PC-9 (cell line): Measurements from ENCODE around the gene PGK1. TPM values are rescaled to one million over a fixed set of nuclear protein-coding genes. Genes with fewer than 3 reads are reported as not detected.

Source experiments
- BruUV-seq: library from RNA; stranded (reverse); fragments of 400-500 nt; replicated peaks from 2 replicates; lab custom pipeline; 2021; lab: Mats Ljungman, UMichigan
- CTCF ChIA-PET: fragments of 300-600 bp; sonication (Branson Sonifier 250); formaldehyde crosslinking; loops from one replicate; lab custom pipeline; 2022; ENCODE audit warnings: antibody characterized with exemption; lab: Charles Lee
- POLR2A ChIA-PET: fragments of 300-600 bp; sonication (Branson Sonifier 250); formaldehyde crosslinking; loops from one replicate; lab custom pipeline; 2022; ENCODE audit warnings: antibody characterized with exemption; ENCODE audit not compliant: unreplicated experiment; lab: Charles Lee
- DNase-seq, 2 experiments: peaks; one replicate each; pipeline versions ENCODE4 v3.0.0 to v3.0.0-alpha.2; 2015 to 2022; ENCODE audit warnings: mixed read lengths in 1 of 2
- H2AFZ ChIP-seq: fragments of 200-600 bp; sonication (generic); 2 replicates; pipeline ENCODE4 v1.8.1; 2017; ENCODE audit warnings: antibody characterized with exemption
- H3F3A ChIP-seq: fragments of 200-600 bp; sonication (generic); 2 replicates; pipeline ENCODE4 v1.8.1; 2017; ENCODE audit warnings: antibody characterized with exemption, mild to moderate bottlenecking, low read depth; ENCODE audit not compliant: insufficient read depth
- H3K27ac ChIP-seq: fragments of 200-600 bp; sonication (generic); 2 replicates; pipeline ENCODE4 v1.6.1; 2016; ENCODE audit warnings: mixed run types
- H3K27me3 ChIP-seq: fragments of 200-600 bp; sonication (generic); 2 replicates; pipeline ENCODE4 v1.6.1; 2016; ENCODE audit warnings: low read depth, mixed run types; ENCODE audit not compliant: insufficient read depth
- H3K36me3 ChIP-seq: fragments of 200-600 bp; sonication (generic); 2 replicates; pipeline ENCODE4 v1.6.1; 2016; ENCODE audit warnings: low read depth, mixed run types
- H3K4me1 ChIP-seq: fragments of 200-600 bp; sonication (generic); replicated peaks from 2 replicates; pipeline ENCODE4 v1.6.1; 2016; ENCODE audit warnings: mixed run types; ENCODE audit not compliant: insufficient read depth
- H3K4me2 ChIP-seq: fragments of 200-600 bp; sonication (generic); 2 replicates; pipeline ENCODE4 v1.6.1; 2017; ENCODE audit warnings: mixed run types
- H3K4me3 ChIP-seq: fragments of 200-600 bp; sonication (generic); 2 replicates; pipeline ENCODE4 v1.6.1; 2016; ENCODE audit warnings: mixed run types
- H3K79me2 ChIP-seq: fragments of 200-600 bp; sonication (generic); 2 replicates; pipeline ENCODE4 v1.6.1; 2017; ENCODE audit warnings: low read depth, mixed run types
- H3K9me2 ChIP-seq: fragments of 200-600 bp; sonication (generic); 2 replicates; pipeline ENCODE4 v1.8.1; 2017; ENCODE audit warnings: mild to moderate bottlenecking; ENCODE audit not compliant: insufficient read depth
- H3K9me3 ChIP-seq: fragments of 200-600 bp; sonication (generic); 2 replicates; pipeline ENCODE4 v1.8.1; 2016; ENCODE audit warnings: low read depth; ENCODE audit not compliant: insufficient read depth
- H4K20me1 ChIP-seq: fragments of 200-600 bp; sonication (generic); 2 replicates; pipeline ENCODE4 v1.8.1; 2017; ENCODE audit not compliant: insufficient read depth
- CTCF ChIP-seq: fragments of 200-600 bp; sonication (generic); conservative IDR thresholded peaks from 2 replicates; pipeline ENCODE4 v1.6.1; 2017; ENCODE audit warnings: mixed run types, antibody characterized with exemption, mild to moderate bottlenecking, moderate library complexity
- EZH2 ChIP-seq: fragments of 200-600 bp; sonication (generic); IDR thresholded peaks from 2 replicates; pipeline ENCODE4 v1.8.0; 2017; ENCODE audit warnings: antibody characterized with exemption, low read depth
- intact Hi-C: fragments of 100-400 bp; cut with micrococcal nuclease; formaldehyde crosslinking; loops from one replicate; pipeline ENCODE4 v1.10.0; 2022; ENCODE audit not compliant: unreplicated experiment
- total RNA-seq: library from RNA; stranded (reverse); gene quantifications from 2 replicates; pipeline ENCODE4 v1.2.3, GENCODE V29; 2021

PGK1 gene
- total RNA-seq, 1 experiment from 2014 or later = 409 TPM

GRCh38 chrX:78098108-78098507 lies 5.9 kb upstream of the PGK1 start:
- H3K4me2 ChIP-seq = no peak overlapping the region
- no peaks in the 10 kb centered on the region for H3K9me3 ChIP-seq
- no TSS peak for BruUV-seq
- no peaks in the 10 kb centered on the region for H3F3A ChIP-seq
- no peaks in the 10 kb centered on the region for H3K27me3 ChIP-seq
- H3K4me1 ChIP-seq = 0 out of 2 replicates have a peak, but pooled peaks cover 1% of the 10 kb centered on the region
- TF ChIP-seq CTCF (no peak), EZH2 (no peak)
- no peak overlapping the region for H2AFZ ChIP-seq
- H4K20me1 ChIP-seq = no peaks in the 10 kb centered on the region
- DNase-seq = no peak
- H3K27ac ChIP-seq = no peak overlapping the region
- H3K9me2 ChIP-seq = no peaks in the 10 kb centered on the region
- no peaks in the 10 kb centered on the region for H3K79me2 ChIP-seq
- CTCF ChIA-PET = no interaction called here
- no peak overlapping the region for H3K4me3 ChIP-seq
- POLR2A ChIA-PET = no interaction called here
- no peaks in the 10 kb centered on the region for H3K36me3 ChIP-seq
- intact Hi-C loops = no loop called here

GRCh38 chrX:78102091-78102490 lies 2.0 kb upstream of the PGK1 start:
- TF ChIP-seq EZH2 (no peak), CTCF (no peak)
- Histone ChIP-seq H3K79me2 (peaks cover 30% of the 10 kb centered on the region), H2AFZ (no peak overlapping the region), H3K4me1 (peaks cover 25% of the 10 kb centered on the region), H3K9me3 (no peaks in the 10 kb centered on the region), H3K27me3 (no peaks in the 10 kb centered on the region), H4K20me1 (peaks cover 21% of the 10 kb centered on the region), H3K27ac (no peak overlapping the region), H3K4me3 (no peak overlapping the region), H3K36me3 (peaks cover 16% of the 10 kb centered on the region; the same call in 1 of the 2 replicates), H3F3A (0 out of 2 replicates have a peak, but pooled peaks cover 3% of the 10 kb centered on the region), H3K4me2 (no peak overlapping the region), H3K9me2 (no peaks in the 10 kb centered on the region)
- DNase-seq = no peak
- POLR2A ChIA-PET = interaction anchor here (0.7 kb wide), 1 partner anchor 1323 kb away, joined by 10 read pairs; no protein-coding TSS in a partner anchor
- BruUV-seq = no TSS peak
- CTCF ChIA-PET = no interaction called here
- intact Hi-C loops = loop anchor here (5.0 kb wide), 2 partner anchors 80 to 190 kb away; partner anchors contain the start of gene ATP7A

GRCh38 chrX:78103001-78103622 lies 936 bp upstream of the PGK1 start:
- H3K9me2 ChIP-seq = no peaks in the 10 kb centered on the region
- CTCF ChIA-PET = no interaction called here
- H3K4me3 ChIP-seq = peak overlapping the region; percentile 75
- H2AFZ ChIP-seq = peak overlapping the region; percentile 94
- H3F3A ChIP-seq = 0 out of 2 replicates have a peak, but pooled peaks cover 3% of the 10 kb centered on the region
- BruUV-seq = TSS peak; percentile 83
- intact Hi-C loops = loop anchor here (5.0 kb wide), 2 partner anchors 81 to 191 kb away; partner anchors contain the start of gene ATP7A
- no peaks in the 10 kb centered on the region for H3K27me3 ChIP-seq
- POLR2A ChIA-PET = no interaction called here
- TF ChIP-seq CTCF = no peak
- TF ChIP-seq EZH2 = no peak
- H3K79me2 ChIP-seq = peaks cover 40% of the 10 kb centered on the region
- peaks cover 32% of the 10 kb centered on the region for H4K20me1 ChIP-seq
- peak overlapping the region; percentile 80 for H3K27ac ChIP-seq
- peaks cover 24% of the 10 kb centered on the region; the same call in 1 of the 2 replicates for H3K36me3 ChIP-seq
- peaks cover 35% of the 10 kb centered on the region for H3K4me1 ChIP-seq
- no peak for DNase-seq
- H3K9me3 ChIP-seq = no peaks in the 10 kb centered on the region
- H3K4me2 ChIP-seq = peak overlapping the region; percentile 85
